H9 (cell line): ENCODE data around the gene CC2D2A. TPM values are rescaled to one million over a fixed set of nuclear protein-coding genes. Genes with fewer than 3 reads are reported as not detected.

Experiments
- DNase-seq: peaks from one replicate; pipeline ENCODE4 v3.0.0-alpha.2; 2017
- H2AFZ ChIP-seq: one replicate; pipeline ENCODE4 v1.6.1; 2013; ENCODE audit warnings: mild to moderate bottlenecking, low read length, control low read depth, moderate library complexity
- H2AK5ac ChIP-seq: 2 replicates; pipeline ENCODE4 v1.6.1; 2013; ENCODE audit warnings: low read length, control low read depth, mixed read lengths; ENCODE audit not compliant: insufficient read length
- H2BK120ac ChIP-seq: one replicate; pipeline ENCODE4 v1.6.1; 2013; ENCODE audit warnings: low read depth, mild to moderate bottlenecking, low read length, control low read depth, inconsistent platforms; ENCODE audit not compliant: poor library complexity, severe bottlenecking
- H2BK12ac ChIP-seq: 2 replicates; pipeline ENCODE4 v1.6.1; 2013; ENCODE audit warnings: low read length, control low read depth, mixed read lengths, low read depth; ENCODE audit not compliant: insufficient read length
- H2BK15ac ChIP-seq: 2 replicates; pipeline ENCODE4 v1.6.1; 2013; ENCODE audit warnings: low read depth, low read length, control low read depth
- H2BK20ac ChIP-seq: one replicate; pipeline ENCODE4 v1.6.1; 2013; ENCODE audit warnings: low read depth, mild to moderate bottlenecking, low read length, control low read depth, inconsistent platforms; ENCODE audit not compliant: poor library complexity, severe bottlenecking
- H2BK5ac ChIP-seq: 2 replicates; pipeline ENCODE4 v1.6.1; 2013; ENCODE audit warnings: low read length, control low read depth, mixed read lengths; ENCODE audit not compliant: insufficient read length
- H3K14ac ChIP-seq: 2 replicates; pipeline ENCODE4 v1.6.1; 2013; ENCODE audit warnings: low read length, control low read depth; ENCODE audit not compliant: insufficient read depth
- H3K18ac ChIP-seq: 2 replicates; pipeline ENCODE4 v1.6.1; 2013; ENCODE audit warnings: low read depth, mild to moderate bottlenecking, mixed read lengths, low read length, control low read depth; ENCODE audit not compliant: insufficient read length
- H3K23ac ChIP-seq: 2 replicates; pipeline ENCODE4 v1.6.1; 2013; ENCODE audit warnings: low read length, control low read depth, mixed read lengths, low read depth; ENCODE audit not compliant: insufficient read length
- H3K23me2 ChIP-seq: 2 replicates; pipeline ENCODE4 v1.6.1; 2013; ENCODE audit warnings: low read depth, mild to moderate bottlenecking, mixed read lengths, low read length, control low read depth; ENCODE audit not compliant: insufficient read length, poor library complexity, severe bottlenecking
- H3K27ac ChIP-seq: 2 replicates; pipeline ENCODE4 v1.5.1; 2013; ENCODE audit warnings: low read length, control low read depth, mixed read lengths, low read depth; ENCODE audit not compliant: insufficient read length
- H3K27me3 ChIP-seq: 2 replicates; pipeline ENCODE4 v1.6.1; 2013; ENCODE audit warnings: low read length, control low read depth, inconsistent platforms; ENCODE audit not compliant: insufficient read depth
- H3K4ac ChIP-seq: 2 replicates; pipeline ENCODE4 v1.6.1; 2013; ENCODE audit warnings: low read depth, mild to moderate bottlenecking, control low read depth, inconsistent platforms, low read length, moderate library complexity
- H3K4me1 ChIP-seq: 2 replicates; pipeline ENCODE4 v1.6.1; 2013; ENCODE audit warnings: low read length, control low read depth, inconsistent platforms; ENCODE audit not compliant: insufficient read depth
- H3K4me2 ChIP-seq: 2 replicates; pipeline ENCODE4 v1.6.1; 2013; ENCODE audit warnings: low read length, control low read depth, mixed read lengths; ENCODE audit not compliant: insufficient read length, insufficient read depth
- H3K56ac ChIP-seq: 2 replicates; pipeline ENCODE4 v1.6.1; 2013; ENCODE audit warnings: low read depth, mild to moderate bottlenecking, mixed read lengths, low read length, control low read depth; ENCODE audit not compliant: insufficient read length
- H3K79me1 ChIP-seq: 2 replicates; pipeline ENCODE4 v1.6.1; 2013; ENCODE audit warnings: low read depth, mild to moderate bottlenecking, moderate library complexity, low read length, control low read depth, inconsistent platforms; ENCODE audit not compliant: insufficient read depth, poor library complexity, severe bottlenecking
- H3K79me2 ChIP-seq: 2 replicates; pipeline ENCODE4 v1.6.1; 2013; ENCODE audit warnings: low read length, control low read depth, inconsistent platforms; ENCODE audit not compliant: insufficient read depth
- H3K9ac ChIP-seq: 2 replicates; pipeline ENCODE4 v1.6.1; 2013; ENCODE audit warnings: low read length, control low read depth, mixed read lengths; ENCODE audit not compliant: insufficient read length; ENCODE audit errors: extremely low read depth
- H3K9me3 ChIP-seq: one replicate; pipeline ENCODE4 v1.6.1; 2013; ENCODE audit warnings: low read depth, low read length, inconsistent platforms; ENCODE audit not compliant: control insufficient read depth
- H3T11ph ChIP-seq: one replicate; pipeline ENCODE4 v1.6.1; 2013; ENCODE audit warnings: mild to moderate bottlenecking, low read length, control low read depth, inconsistent platforms
- H4K20me1 ChIP-seq: one replicate; pipeline ENCODE4 v1.6.1; 2013; ENCODE audit not compliant: control insufficient read depth, insufficient read length, insufficient read depth
- H4K5ac ChIP-seq: 2 replicates; pipeline ENCODE4 v1.6.1; 2013; ENCODE audit warnings: low read depth, mild to moderate bottlenecking, mixed read lengths, low read length, control low read depth; ENCODE audit not compliant: insufficient read length
- H4K8ac ChIP-seq: replicated peaks from 2 replicates; pipeline ENCODE4 v1.6.1; 2013; ENCODE audit warnings: low read length, control low read depth, mixed read lengths, low read depth; ENCODE audit not compliant: insufficient read length
- H4K91ac ChIP-seq: 2 replicates; pipeline ENCODE4 v1.6.1; 2013; ENCODE audit warnings: low read depth, mild to moderate bottlenecking, moderate library complexity, mixed read lengths, low read length, control low read depth; ENCODE audit not compliant: insufficient read length
- H3K27ac Mint-ChIP-seq, 3 experiments: 2 replicates in 2 of 3; 3 replicates in 1 of 3; pipeline ENCODE4 v1.8.0; 2020 to 2021; ENCODE audit warnings: mixed read lengths in 3 of 3, mild to moderate bottlenecking in 1 of 3, moderate library complexity in 1 of 3
- H3K27me3 Mint-ChIP-seq: 2 replicates; pipeline ENCODE4 v1.8.0; 2021; ENCODE audit warnings: low read depth, mild to moderate bottlenecking, moderate library complexity, mixed read lengths
- H3K36me3 Mint-ChIP-seq, 3 experiments: 2 replicates in 2 of 3; 3 replicates in 1 of 3; pipeline ENCODE4 v1.8.0; 2020 to 2021; ENCODE audit warnings: low read depth in 3 of 3, mixed read lengths in 3 of 3; ENCODE audit not compliant: insufficient read depth in 1 of 3
- H3K4me1 Mint-ChIP-seq, 2 experiments: 2 replicates each; pipeline ENCODE4 v1.8.0; 2020; ENCODE audit warnings: mixed read lengths in 2 of 2
- H3K4me3 Mint-ChIP-seq, 2 experiments: 2 replicates in 1 of 2; 3 replicates in 1 of 2; pipeline ENCODE4 v1.8.0; 2020 to 2021; ENCODE audit warnings: mild to moderate bottlenecking in 2 of 2, mixed read lengths in 2 of 2, moderate library complexity in 1 of 2
- H3K9me3 Mint-ChIP-seq, 2 experiments: 2 replicates in 1 of 2; 3 replicates in 1 of 2; pipeline ENCODE4 v1.8.0; 2020; ENCODE audit warnings: mild to moderate bottlenecking in 2 of 2, mixed read lengths in 2 of 2, moderate library complexity in 1 of 2
- CTCF ChIP-seq: fragments of 200-600 bp; sonication (generic); conservative IDR thresholded peaks from 3 replicates; pipeline ENCODE4 v1.8.0; 2021; ENCODE audit warnings: antibody characterized with exemption, mild to moderate bottlenecking
- WGBS: extraction: QIAGEN DNeasy Blood & Tissue Kit; methylation state at CpG from one replicate; pipeline ENCODE4 v1.1.7; 2013; ENCODE audit warnings: missing lambda C conversion rate, low lambda C conversion rate, mixed read lengths; ENCODE audit not compliant: insufficient read length; ENCODE audit errors: extremely low coverage; 5-methylcytosine and 5-hydroxymethylcytosine counted together
- total RNA-seq: library from RNA; stranded (reverse); gene quantifications from 2 replicates; pipeline ENCODE4 v1.2.1, GENCODE V29; 2021

CC2D2A gene
- total RNA-seq, 1 experiment from 2014 or later, result 10.4 TPM

GRCh38 chr4:15569746-15570145 lies 100.1 kb downstream of the CC2D2A start:
- H3K36me3 Mint-ChIP-seq, result peaks cover 7 to 38% (median 18%) of the 10 kb centered on the region in 3 experiments; a peak in 5 of 7 replicates

More at GRCh38 chr4:15569746-15570145, 100.1 kb downstream of the CC2D2A start:
- TF ChIP-seq CTCF, result no peak
- Histone ChIP-seq H4K8ac (no peak overlapping the region), H3K9me3 (no peaks in the 10 kb centered on the region), H2BK20ac (no peak overlapping the region), H3K23ac (no peak overlapping the region), H2BK5ac (no peak overlapping the region), H3K14ac (no peak overlapping the region), H2BK12ac (no peak overlapping the region), H4K91ac (no peak overlapping the region), H3K18ac (no peak overlapping the region), H3K27ac (no peak overlapping the region), H3K27me3 (no peaks in the 10 kb centered on the region), H3K79me2 (no peaks in the 10 kb centered on the region), H3K79me1 (no peaks in the 10 kb centered on the region), H3K4ac (no peak overlapping the region), H4K20me1 (no peaks in the 10 kb centered on the region), H3T11ph (no peak overlapping the region), H4K5ac (no peak overlapping the region), H3K4me1 (no peaks in the 10 kb centered on the region), H3K4me2 (no peak overlapping the region), H2AFZ (no peak overlapping the region), H2BK120ac (no peak overlapping the region), H2BK15ac (no peak overlapping the region), H3K23me2 (no peaks in the 10 kb centered on the region), H2AK5ac (no peak overlapping the region), H3K9ac (no peak overlapping the region), H3K56ac (no peak overlapping the region)
- Mint-ChIP-seq H3K27me3 (no peaks in the 10 kb centered on the region), H3K27ac (no peak overlapping the region), H3K4me1 (no peaks in the 10 kb centered on the region), H3K9me3 (no peaks in the 10 kb centered on the region), H3K4me3 (no peak overlapping the region)
- no CpG with 5 or more reads among the region's 5 CpGs for WGBS
- DNase-seq, result no peak
